ENCODE measurements around the gene CERKL.

The CERKL gene

GRCh38 chr2:181573140-181573736, 83.7 kb downstream of the CERKL start:
- DNase-seq = no peak

GRCh38 chr2:181570833-181571661, 85.9 kb downstream of the CERKL start:
- no peak for DNase-seq

- DNase-seq = no peak
Measured at GRCh38 chr2:181570059-181570458, 86.8 kb downstream of the CERKL start.

- no peak for DNase-seq
Measured at GRCh38 chr2:181566334-181567032, 90.4 kb downstream of the CERKL start.

GRCh38 chr2:181563101-181563692, 93.7 kb downstream of the CERKL start:
- DNase-seq = no peak

- no peak for DNase-seq
Measured at GRCh38 chr2:181558371-181558770, 98.5 kb downstream of the CERKL start.

GRCh38 chr2:181554061-181554830, 102.7 kb downstream of the CERKL start:
- DNase-seq = no peak

- DNase-seq = no peak
Measured at GRCh38 chr2:181553244-181553643, 103.7 kb downstream of the CERKL start.

GRCh38 chr2:181552808-181553207, 104.1 kb downstream of the CERKL start:
- DNase-seq = no peak

GRCh38 chr2:181546086-181546485, 110.8 kb downstream of the CERKL start:
- no peak for DNase-seq

GRCh38 chr2:181542170-181542569, 114.7 kb downstream of the CERKL start:
- DNase-seq = no peak

- DNase-seq = no peak
Measured at GRCh38 chr2:181540421-181540820, 116.5 kb downstream of the CERKL start.

GRCh38 chr2:181536730-181537129, 120.2 kb downstream of the CERKL start:
- DNase-seq = no peak

- DNase-seq = no peak
Measured at GRCh38 chr2:181528441-181528840, 128.5 kb downstream of the CERKL start.

- DNase-seq = no peak
Measured at GRCh38 chr2:181527058-181527457, 129.8 kb downstream of the CERKL start.

GRCh38 chr2:181526014-181526413, 130.9 kb downstream of the CERKL start:
- no peak for DNase-seq

GRCh38 chr2:181523756-181524155, 133.1 kb downstream of the CERKL start:
- no peak for DNase-seq

- DNase-seq = no peak
Measured at GRCh38 chr2:181520253-181520652, 136.7 kb downstream of the CERKL start.

- no peak for DNase-seq
Measured at GRCh38 chr2:181517685-181518301, 139.1 kb downstream of the CERKL start.

- DNase-seq = no peak
Measured at GRCh38 chr2:181516992-181517391, 139.9 kb downstream of the CERKL start.

GRCh38 chr2:181515719-181516118, 141.2 kb downstream of the CERKL start:
- no peak for DNase-seq

- DNase-seq = no peak
Measured at GRCh38 chr2:181500201-181500600, 156.7 kb downstream of the CERKL start.

All from NCI-H2029 (cell line).